ENCODE results near the gene PXDN. TPM values are rescaled to one million over a fixed set of nuclear protein-coding genes. Genes with fewer than 3 reads are reported as not detected.

The PXDN gene
- total and polyA plus RNA-seq, 8 donors: 3.3 to 71.6 (median 28.0) TPM

- Histone ChIP-seq H3K27me3 (peaks cover 0 to 10% (median 0%) of the 10 kb centered on the region in 3 donors), H3K4me3 (no peak overlapping the region), H3K36me3 (no peaks in the 10 kb centered on the region), H3K27ac (no peak overlapping the region), H3K9me3 (no peaks in the 10 kb centered on the region), H3K4me1 (peaks cover 0 to 27% (median 16%) of the 10 kb centered on the region in 4 donors)
- intact Hi-C loops (cut with DNase I; ENCODE audit: low total_unique reads): no loop called here
- DNase-seq: no peak
- 88 to 100% (median 91%) methylated on average over 4 to 21 of the region's 21 CpGs for WGBS, 5 donors
- no peak for TF ChIP-seq CTCF (IDR thresholded peaks at IDR 0.05)
Observed at GRCh38 chr2:1705557-1706076, 38.7 kb downstream of the PXDN start.

GRCh38 chr2:1704631-1705556 lies 39.4 kb downstream of the PXDN start:
- WGBS, 5 donors: 60 to 84% (median 72%) methylated on average over 10 to 18 of the region's 18 CpGs
- H3K27ac ChIP-seq: no peak overlapping the region
- no peaks in the 10 kb centered on the region for H3K9me3 ChIP-seq
- H3K27me3 ChIP-seq: peaks cover 0 to 10% (median 0%) of the 10 kb centered on the region in 3 donors
- intact Hi-C loops (cut with DNase I; ENCODE audit: low total_unique reads): no loop called here
- H3K4me3 ChIP-seq: no peak overlapping the region
- H3K4me1 ChIP-seq: peaks cover 0 to 25% (median 16%) of the 10 kb centered on the region in 4 donors
- TF ChIP-seq EP300 (IDR thresholded peaks at IDR 0.05) (no peak), POLR2A (IDR thresholded peaks at IDR 0.05) (no peak), POLR2AphosphoS5 (IDR thresholded peaks at IDR 0.05) (no peak), CTCF (IDR thresholded peaks at IDR 0.05) (no peak)
- H3K36me3 ChIP-seq: no peaks in the 10 kb centered on the region
- DNase-seq: peak in 1 of 2 donors; percentile 36

- Histone ChIP-seq H3K9me3 (no peaks in the 10 kb centered on the region), H3K27me3 (peaks cover 0 to 10% (median 0%) of the 10 kb centered on the region in 3 donors), H3K36me3 (no peaks in the 10 kb centered on the region), H3K27ac (no peak overlapping the region), H3K4me1 (peaks cover 0 to 13% (median 4%) of the 10 kb centered on the region in 4 donors), H3K4me3 (no peak overlapping the region)
- no peak for TF ChIP-seq CTCF (IDR thresholded peaks at IDR 0.05)
- no peak for TF ChIP-seq EP300 (IDR thresholded peaks at IDR 0.05)
- TF ChIP-seq POLR2A (IDR thresholded peaks at IDR 0.05): no peak
- no peak for TF ChIP-seq POLR2AphosphoS5 (IDR thresholded peaks at IDR 0.05)
- WGBS, 5 donors: 70 to 83% (median 79%) methylated on average over 4 to 7 of the region's 7 CpGs
- intact Hi-C loops (cut with DNase I; ENCODE audit: low total_unique reads): no loop called here
- no peak for DNase-seq
Observed at GRCh38 chr2:1702186-1702565, 42.1 kb downstream of the PXDN start.

GRCh38 chr2:1701556-1702185 lies 42.6 kb downstream of the PXDN start:
- intact Hi-C loops (cut with DNase I; ENCODE audit: low total_unique reads): no loop called here
- H3K36me3 ChIP-seq: no peaks in the 10 kb centered on the region
- peaks cover 0 to 13% (median 4%) of the 10 kb centered on the region in 4 donors for H3K4me1 ChIP-seq
- peaks cover 0 to 10% (median 0%) of the 10 kb centered on the region in 3 donors for H3K27me3 ChIP-seq
- 75 to 81% (median 77%) methylated on average over 20 of the region's 20 CpGs for WGBS, 5 donors
- no peak for TF ChIP-seq CTCF (IDR thresholded peaks at IDR 0.05)
- TF ChIP-seq POLR2A (IDR thresholded peaks at IDR 0.05): no peak
- no peak for TF ChIP-seq EP300 (IDR thresholded peaks at IDR 0.05)
- no peak for TF ChIP-seq POLR2AphosphoS5 (IDR thresholded peaks at IDR 0.05)
- no peak overlapping the region for H3K27ac ChIP-seq
- H3K4me3 ChIP-seq: no peak overlapping the region
- no peaks in the 10 kb centered on the region for H3K9me3 ChIP-seq
- no peak for DNase-seq

Data from stomach (tissue), 9 donors.